HPDE6-E6E7 (cell line): ENCODE results near the gene CANT1.

Experiments used
- DNase-seq: peaks from one replicate; pipeline ENCODE4 v3.0.0; 2011; ENCODE audit warnings: missing footprints; ENCODE audit errors: extremely low spot score

Gene CANT1

GRCh38 chr17:79009397-79010303 lies at the start of gene CANT1:
Gene CANT1 (minus strand): TSS chr17:79009764. CDS start chr17:78997622, 12,142 bp downstream.
- DNase-seq = peak; percentile 87

- DNase-seq = no peak
Measured at GRCh38 chr17:79057737-79058385, 48.3 kb upstream of the CANT1 start.

- no peak for DNase-seq
Measured at GRCh38 chr17:79055197-79055596, 45.6 kb upstream of the CANT1 start.

GRCh38 chr17:79054200-79054960 lies 44.8 kb upstream of the CANT1 start:
- no peak for DNase-seq

GRCh38 chr17:79053251-79053925 lies 43.8 kb upstream of the CANT1 start:
- no peak for DNase-seq

- DNase-seq = no peak
Measured at GRCh38 chr17:79052131-79052530, 42.6 kb upstream of the CANT1 start.

GRCh38 chr17:79051306-79051705 lies 41.7 kb upstream of the CANT1 start:
- no peak for DNase-seq

- no peak for DNase-seq
Measured at GRCh38 chr17:79050551-79050950, 41.0 kb upstream of the CANT1 start.

GRCh38 chr17:79049821-79050220 lies 40.3 kb upstream of the CANT1 start:
- DNase-seq = no peak

GRCh38 chr17:79048826-79049755 lies 39.5 kb upstream of the CANT1 start:
- DNase-seq = no peak

- DNase-seq = no peak
Measured at GRCh38 chr17:79047923-79048825, 38.6 kb upstream of the CANT1 start.

GRCh38 chr17:79047291-79047920 lies 37.8 kb upstream of the CANT1 start:
- no peak for DNase-seq

GRCh38 chr17:79046916-79047280 lies 37.3 kb upstream of the CANT1 start:
- DNase-seq = no peak

GRCh38 chr17:79046197-79046915 lies 36.8 kb upstream of the CANT1 start:
- no peak for DNase-seq

- DNase-seq = peak; percentile 63
Measured at GRCh38 chr17:79045842-79046196, 36.3 kb upstream of the CANT1 start.

GRCh38 chr17:79045001-79045729 lies 35.6 kb upstream of the CANT1 start:
- DNase-seq = no peak

GRCh38 chr17:79044462-79044861 lies 34.9 kb upstream of the CANT1 start:
- DNase-seq = no peak

- no peak for DNase-seq
Measured at GRCh38 chr17:79043931-79044320, 34.4 kb upstream of the CANT1 start.
